ENCODE data around the gene RENBP.

RENBP gene

GRCh38 chrX:153956044-153956907, 11.8 kb upstream of the RENBP start:
- no peak for DNase-seq (ENCODE audit: low spot score)
- in situ Hi-C loops (cut with MboI; ENCODE audit: low sequenced_read_pairs, unreplicated experiment) = no loop called here
- no peak for TF ChIP-seq CTCF (IDR thresholded peaks at IDR 0.05; ENCODE audit: borderline replicate concordance, control extremely low read depth, extremely low read depth, insufficient read depth, missing control alignments)

GRCh38 chrX:153955228-153955732, 10.8 kb upstream of the RENBP start:
- no peak for DNase-seq (ENCODE audit: low spot score)
- in situ Hi-C loops (cut with MboI; ENCODE audit: low sequenced_read_pairs, unreplicated experiment) = no loop called here
- TF ChIP-seq CTCF (IDR thresholded peaks at IDR 0.05; ENCODE audit: borderline replicate concordance, control extremely low read depth, extremely low read depth, insufficient read depth, missing control alignments) = no peak

GRCh38 chrX:153954558-153955227, 10.2 kb upstream of the RENBP start:
- TF ChIP-seq CTCF (IDR thresholded peaks at IDR 0.05; ENCODE audit: borderline replicate concordance, control extremely low read depth, extremely low read depth, insufficient read depth, missing control alignments) = no peak
- in situ Hi-C loops (cut with MboI; ENCODE audit: low sequenced_read_pairs, unreplicated experiment) = no loop called here
- DNase-seq (ENCODE audit: low spot score) = no peak

GRCh38 chrX:153953892-153954557, 9.6 kb upstream of the RENBP start:
- TF ChIP-seq CTCF (IDR thresholded peaks at IDR 0.05; ENCODE audit: borderline replicate concordance, control extremely low read depth, extremely low read depth, insufficient read depth, missing control alignments) = no peak
- in situ Hi-C loops (cut with MboI; ENCODE audit: low sequenced_read_pairs, unreplicated experiment) = no loop called here
- no peak for DNase-seq (ENCODE audit: low spot score)

- peak; percentile 95 for TF ChIP-seq CTCF (IDR thresholded peaks at IDR 0.05; ENCODE audit: borderline replicate concordance, control extremely low read depth, extremely low read depth, insufficient read depth, missing control alignments)
- in situ Hi-C loops (cut with MboI; ENCODE audit: low sequenced_read_pairs, unreplicated experiment) = no loop called here
- peak; percentile 88 for DNase-seq (ENCODE audit: low spot score)
These were observed 8.9 kb upstream of the RENBP start for GRCh38 chrX:153953342-153953830.

GRCh38 chrX:153952373-153953026, 8.1 kb upstream of the RENBP start:
- in situ Hi-C loops (cut with MboI; ENCODE audit: low sequenced_read_pairs, unreplicated experiment) = no loop called here
- DNase-seq (ENCODE audit: low spot score) = no peak
- no peak for TF ChIP-seq CTCF (IDR thresholded peaks at IDR 0.05; ENCODE audit: borderline replicate concordance, control extremely low read depth, extremely low read depth, insufficient read depth, missing control alignments)
